Activated T-cell treated with anti-CD3 and anti-CD28 coated beads, Interleukin-2, amount 50 U/mL, for 24 hours (primary cell): Measurements from ENCODE around the gene DGKI.

Experiments used
- DNase-seq: peaks from one replicate; pipeline ENCODE4 v3.0.0-alpha.2; 2020
- H3K27ac Mint-ChIP-seq: 2 replicates; pipeline ENCODE4 v1.8.0; 2020; ENCODE audit warnings: mild to moderate bottlenecking, mixed read lengths
- H3K27me3 Mint-ChIP-seq: 2 replicates; pipeline ENCODE4 v1.8.0; 2020; ENCODE audit warnings: mixed read lengths
- H3K36me3 Mint-ChIP-seq: 2 replicates; pipeline ENCODE4 v1.8.0; 2020; ENCODE audit warnings: low read depth, mixed read lengths
- H3K4me1 Mint-ChIP-seq: 2 replicates; pipeline ENCODE4 v1.8.0; 2020; ENCODE audit warnings: low read depth, mixed read lengths
- H3K4me3 Mint-ChIP-seq: 2 replicates; pipeline ENCODE4 v1.8.0; 2020; ENCODE audit warnings: mild to moderate bottlenecking, moderate library complexity, mixed read lengths
- H3K9me3 Mint-ChIP-seq: 2 replicates; pipeline ENCODE4 v1.8.0; 2020; ENCODE audit warnings: mixed read lengths

The DGKI gene

DNA sequence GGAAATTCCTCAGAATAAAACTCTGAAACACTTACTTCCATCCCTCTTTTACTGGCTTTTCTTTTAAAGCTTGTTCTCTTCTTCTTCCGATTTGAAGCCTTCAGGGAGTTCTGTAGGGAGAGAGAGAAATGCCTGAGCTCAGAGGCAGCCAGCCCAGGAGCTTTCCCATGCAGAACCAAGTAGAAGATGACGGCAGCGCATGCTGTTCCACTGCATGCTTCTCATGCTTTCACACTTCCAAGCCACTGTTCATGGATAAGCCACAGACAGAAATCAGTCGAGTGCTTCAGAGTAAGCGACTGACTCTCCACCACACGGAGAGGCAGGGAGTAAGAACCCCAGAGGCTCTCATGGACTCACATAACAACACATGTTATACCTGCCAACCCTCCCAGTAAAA, 237.3 kb downstream of the DGKI start:
- Mint-ChIP-seq H3K36me3 (no peaks in the 10 kb centered on the region), H3K9me3 (no peaks in the 10 kb centered on the region), H3K4me1 (no peaks in the 10 kb centered on the region), H3K27ac (no peak overlapping the region), H3K27me3 (peaks cover 24% of the 10 kb centered on the region), H3K4me3 (no peak overlapping the region)
- no peak for DNase-seq

DNA sequence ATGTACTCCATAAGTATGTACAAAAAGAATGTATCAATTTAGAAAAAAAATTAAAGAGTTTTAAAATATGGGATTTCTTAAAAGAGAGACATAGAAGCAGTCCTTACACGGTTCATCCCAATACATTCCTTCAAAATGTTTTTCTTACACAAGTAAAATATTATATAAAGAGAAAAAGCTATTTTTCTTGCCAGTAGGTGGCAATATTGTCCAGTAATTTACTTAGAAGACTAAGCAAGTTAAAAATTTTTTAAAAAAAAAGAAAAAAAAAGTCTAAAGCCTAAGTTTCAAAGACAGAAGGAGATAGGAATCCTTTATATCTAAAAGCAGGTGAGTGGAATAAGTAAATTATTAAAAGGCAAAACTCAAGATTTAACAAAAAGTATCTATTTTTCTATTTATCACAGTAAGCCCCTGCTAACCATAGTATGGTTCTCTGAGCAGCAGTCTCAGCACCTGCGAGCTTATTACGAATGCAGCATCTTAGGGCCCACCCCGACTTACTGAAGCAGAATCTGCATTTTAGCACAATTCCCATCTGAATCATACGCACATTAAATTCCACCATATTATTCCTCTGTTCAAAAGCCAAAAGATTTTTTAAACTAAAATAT, 240.6 kb downstream of the DGKI start:
- Mint-ChIP-seq H3K27ac (no peak overlapping the region), H3K27me3 (peaks cover 15% of the 10 kb centered on the region), H3K4me3 (no peak overlapping the region), H3K36me3 (no peaks in the 10 kb centered on the region), H3K4me1 (no peaks in the 10 kb centered on the region), H3K9me3 (no peaks in the 10 kb centered on the region)
- no peak for DNase-seq

DNA sequence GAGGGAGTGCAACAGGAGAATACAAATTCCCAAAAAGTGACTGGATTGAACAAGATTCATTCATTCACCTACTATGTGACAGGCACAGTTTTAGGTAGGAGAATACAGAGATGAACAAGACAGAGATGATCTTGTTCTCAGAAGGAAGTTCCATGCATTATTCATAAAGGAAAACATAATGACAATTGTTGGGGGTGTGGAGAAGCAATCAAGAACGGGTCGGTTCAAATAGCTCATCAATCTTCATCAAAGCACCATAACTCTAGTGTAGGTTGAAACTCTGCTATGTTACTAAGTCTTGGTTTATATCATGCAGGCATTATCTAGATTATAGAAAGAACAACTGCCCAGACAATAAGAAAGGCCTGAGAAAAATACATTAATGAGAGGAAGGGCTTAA, 243.7 kb downstream of the DGKI start:
- no peaks in the 10 kb centered on the region for H3K9me3 Mint-ChIP-seq
- no peaks in the 10 kb centered on the region for H3K4me1 Mint-ChIP-seq
- no peak for DNase-seq
- no peak overlapping the region for H3K27ac Mint-ChIP-seq
- no peaks in the 10 kb centered on the region for H3K36me3 Mint-ChIP-seq
- no peak overlapping the region for H3K4me3 Mint-ChIP-seq
- peaks cover 15% of the 10 kb centered on the region for H3K27me3 Mint-ChIP-seq

DNA sequence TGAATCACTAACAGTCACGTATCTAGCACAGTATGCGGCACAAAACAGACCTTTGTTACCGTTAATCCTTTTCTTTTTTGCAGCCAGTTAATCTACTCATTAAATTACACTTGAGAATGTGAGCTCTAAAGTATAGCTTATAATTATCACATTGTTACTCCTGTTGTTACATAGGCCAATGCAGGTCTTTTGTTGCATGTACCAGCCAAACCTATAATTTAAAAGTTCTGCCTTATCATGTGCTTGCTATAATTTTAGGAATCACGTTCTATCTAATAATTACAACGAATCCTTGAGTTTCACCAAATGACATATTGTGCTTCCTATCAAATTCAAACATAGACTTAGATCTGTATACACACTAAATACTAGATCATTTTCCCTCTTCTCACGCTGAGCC, 245.1 kb downstream of the DGKI start:
- Mint-ChIP-seq H3K27me3 (peaks cover 12% of the 10 kb centered on the region), H3K4me3 (no peak overlapping the region)

DNA sequence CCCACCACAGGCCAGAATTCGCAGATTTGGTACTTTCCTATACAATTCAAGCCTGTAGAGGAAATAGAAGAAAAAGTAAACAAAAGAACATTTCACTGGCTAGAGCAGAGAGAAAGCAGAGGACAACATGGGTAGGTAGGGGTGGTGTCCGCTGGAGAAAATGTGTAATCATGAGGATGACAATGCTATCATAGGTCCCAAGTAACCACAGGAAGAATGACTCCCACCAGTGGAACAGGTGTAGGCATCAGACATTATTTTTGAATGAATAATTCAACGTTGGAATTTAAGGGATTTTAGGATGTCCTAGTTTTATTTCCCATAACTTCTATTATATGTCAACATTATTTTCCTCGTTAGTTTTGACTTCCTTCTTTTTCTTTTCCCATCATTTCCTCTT, 248.9 kb downstream of the DGKI start:
- H3K36me3 Mint-ChIP-seq = no peaks in the 10 kb centered on the region
- H3K4me3 Mint-ChIP-seq = no peak overlapping the region
- H3K27me3 Mint-ChIP-seq = peaks cover 4% of the 10 kb centered on the region
- H3K4me1 Mint-ChIP-seq = no peaks in the 10 kb centered on the region
- H3K27ac Mint-ChIP-seq = no peak overlapping the region
- H3K9me3 Mint-ChIP-seq = no peaks in the 10 kb centered on the region
- no peak for DNase-seq

More for the DNA sequence above, 245.1 kb downstream of the DGKI start:
- DNase-seq = no peak
- no peak overlapping the region for H3K27ac Mint-ChIP-seq
- no peaks in the 10 kb centered on the region for H3K9me3 Mint-ChIP-seq
- H3K4me1 Mint-ChIP-seq = no peaks in the 10 kb centered on the region
- H3K36me3 Mint-ChIP-seq = no peaks in the 10 kb centered on the region

DNA sequence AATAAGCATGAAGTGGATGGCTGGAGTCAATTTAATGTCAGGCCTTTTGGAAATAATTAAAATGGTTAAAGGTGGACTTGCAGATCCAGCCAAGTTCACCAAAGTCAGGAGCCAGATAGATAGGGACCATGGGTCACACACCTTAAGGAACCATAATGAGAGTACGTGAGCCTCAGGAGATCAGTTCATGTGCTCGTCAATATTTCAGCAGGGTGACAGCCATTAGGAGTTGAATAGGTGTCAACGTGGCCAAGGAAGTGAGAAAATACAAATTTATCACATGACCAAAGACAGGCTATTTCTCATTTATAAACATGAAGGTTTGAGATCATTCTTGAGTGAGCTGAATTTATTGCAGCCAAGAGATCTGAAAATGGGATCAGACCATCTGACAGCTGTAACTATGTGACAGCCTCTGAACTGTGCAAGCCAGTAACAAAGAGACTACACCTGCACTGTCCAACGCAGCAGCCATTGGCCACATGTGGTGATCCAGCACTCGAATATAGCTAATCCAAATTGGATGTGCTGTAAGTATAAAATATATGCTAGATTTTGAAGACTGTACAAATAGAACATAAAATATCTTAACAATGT, 253.6 kb downstream of the DGKI start:
- no peaks in the 10 kb centered on the region for H3K36me3 Mint-ChIP-seq
- peaks cover 7% of the 10 kb centered on the region for H3K27me3 Mint-ChIP-seq
- H3K4me3 Mint-ChIP-seq = no peak overlapping the region
- no peak overlapping the region for H3K27ac Mint-ChIP-seq
- H3K4me1 Mint-ChIP-seq = no peaks in the 10 kb centered on the region
- H3K9me3 Mint-ChIP-seq = no peaks in the 10 kb centered on the region
- no peak for DNase-seq

DNA sequence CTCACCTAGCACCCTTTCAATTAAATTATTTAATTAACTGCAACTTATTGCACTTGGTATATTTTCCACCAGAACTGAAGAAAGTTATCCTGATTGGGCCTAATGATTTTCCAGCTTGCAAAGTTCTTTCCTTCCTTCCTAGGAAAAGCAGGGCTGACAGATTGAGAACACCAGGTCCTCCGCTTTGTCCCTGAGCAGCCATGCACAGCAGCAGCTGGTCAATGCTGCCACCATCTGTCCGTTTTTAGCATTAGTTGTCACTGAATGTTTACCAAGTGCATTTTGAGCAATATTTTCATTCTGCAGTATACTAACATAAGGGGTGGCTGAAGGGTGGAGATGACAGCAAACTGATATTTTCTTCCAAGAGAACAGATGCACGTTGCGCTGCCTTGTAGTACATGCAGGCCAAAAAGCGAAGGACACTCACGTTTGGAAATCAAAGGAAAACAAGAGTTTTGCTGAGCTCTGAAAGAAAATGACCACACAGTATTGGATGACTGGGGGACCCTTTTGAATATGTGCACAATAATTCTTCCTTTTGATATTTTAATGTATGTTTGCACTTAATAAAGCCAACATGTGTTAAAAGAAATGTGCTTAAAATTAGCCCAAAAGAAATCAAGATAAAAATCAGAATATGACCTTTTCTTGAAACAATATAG, 254.4 kb downstream of the DGKI start:
- H3K9me3 Mint-ChIP-seq = no peaks in the 10 kb centered on the region
- DNase-seq = no peak

DNA sequence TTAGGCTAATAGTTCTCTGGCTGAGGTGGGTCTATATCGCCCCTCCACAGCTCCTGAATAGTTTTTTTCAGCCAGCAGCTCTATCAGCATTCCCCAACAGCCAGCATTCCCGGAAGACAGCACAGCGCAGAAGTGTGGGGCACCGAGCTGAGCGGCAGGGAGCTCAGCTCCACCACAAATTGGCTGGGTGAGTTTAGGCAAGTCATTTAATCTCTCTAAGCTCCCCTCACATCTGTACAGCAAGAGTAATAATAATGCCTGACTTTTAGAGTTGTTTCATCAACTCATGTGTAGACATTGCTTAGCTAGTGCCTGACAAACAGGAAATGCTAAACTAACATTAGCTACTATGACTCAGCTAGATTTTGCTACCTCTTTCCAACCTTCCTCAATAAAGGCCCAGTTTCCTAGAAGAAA, 255.3 kb downstream of the DGKI start:
- H3K4me1 Mint-ChIP-seq = no peaks in the 10 kb centered on the region
- H3K4me3 Mint-ChIP-seq = no peak overlapping the region
- no peak for DNase-seq
- H3K36me3 Mint-ChIP-seq = no peaks in the 10 kb centered on the region
- H3K27me3 Mint-ChIP-seq = peaks cover 7% of the 10 kb centered on the region
- no peak overlapping the region for H3K27ac Mint-ChIP-seq
- no peaks in the 10 kb centered on the region for H3K9me3 Mint-ChIP-seq

More for the DNA sequence above, 254.4 kb downstream of the DGKI start:
- Mint-ChIP-seq H3K4me1 (no peaks in the 10 kb centered on the region), H3K4me3 (no peak overlapping the region), H3K27me3 (peaks cover 7% of the 10 kb centered on the region), H3K27ac (no peak overlapping the region), H3K36me3 (no peaks in the 10 kb centered on the region)

DNA sequence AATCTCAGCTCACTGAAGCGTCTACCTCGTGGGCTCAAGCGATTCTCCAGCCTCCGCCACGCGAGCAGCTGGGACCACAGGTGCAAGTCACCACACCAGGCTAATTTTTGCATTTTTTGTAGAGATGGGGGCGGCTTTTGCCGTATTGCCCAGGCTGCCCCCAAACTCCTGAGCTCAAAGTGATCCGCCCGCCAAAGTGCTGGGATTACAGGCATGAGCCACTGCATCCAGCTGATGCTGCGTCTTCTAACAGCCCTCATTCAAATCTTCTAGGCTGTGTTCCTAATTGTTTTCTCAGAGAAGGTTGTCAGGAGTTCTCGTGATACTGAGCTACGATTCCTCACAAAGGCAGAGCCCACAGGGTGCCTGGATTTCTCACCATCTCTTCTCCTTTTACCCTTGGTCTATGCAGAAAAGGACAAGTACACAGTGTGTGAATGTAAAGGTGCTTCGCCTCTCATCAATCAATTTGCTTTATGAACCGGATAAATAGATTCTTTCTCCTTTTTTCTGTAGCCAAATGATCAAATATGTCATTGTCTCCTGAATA, 255.9 kb downstream of the DGKI start:
- H3K4me3 Mint-ChIP-seq = no peak overlapping the region

DNA sequence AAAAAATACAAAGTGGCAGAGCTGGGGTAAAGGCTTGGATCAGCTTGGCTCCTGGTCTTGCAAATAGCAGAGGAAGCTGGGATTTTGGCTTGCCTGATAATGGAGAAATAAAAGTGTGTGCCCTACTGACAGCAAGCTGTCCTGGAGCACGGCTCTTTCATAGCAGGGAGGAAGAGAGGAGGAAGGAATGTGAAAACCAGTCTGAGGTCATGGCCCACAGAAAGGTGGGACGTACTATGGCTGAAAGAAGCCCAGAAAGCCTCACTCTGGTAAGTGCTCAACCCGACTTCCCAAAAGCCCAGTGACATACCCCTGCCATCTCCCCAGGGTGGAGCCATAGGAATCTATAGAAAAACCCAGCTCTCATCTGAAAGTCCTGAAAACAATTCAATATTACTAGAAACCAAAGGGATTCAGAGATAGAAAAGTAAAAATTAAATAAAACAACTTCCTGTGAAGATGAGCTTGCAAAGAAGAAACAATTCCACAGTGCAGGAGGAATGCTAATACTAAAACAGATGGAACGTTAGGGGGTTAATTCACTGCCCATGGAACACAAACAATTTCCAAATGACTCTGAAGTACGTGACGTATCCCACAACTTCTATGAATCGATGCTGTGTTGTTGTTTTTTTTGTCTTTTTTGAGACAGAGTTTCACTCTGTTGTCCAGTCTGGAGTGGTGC, 256.6 kb downstream of the DGKI start:
- Mint-ChIP-seq H3K27me3 (peaks cover 4% of the 10 kb centered on the region), H3K27ac (no peak overlapping the region), H3K4me1 (no peaks in the 10 kb centered on the region), H3K36me3 (no peaks in the 10 kb centered on the region), H3K4me3 (no peak overlapping the region), H3K9me3 (no peaks in the 10 kb centered on the region)
- no peak for DNase-seq

More for the DNA sequence above, 255.9 kb downstream of the DGKI start:
- no peaks in the 10 kb centered on the region for H3K9me3 Mint-ChIP-seq
- no peak for DNase-seq
- no peak overlapping the region for H3K27ac Mint-ChIP-seq
- H3K27me3 Mint-ChIP-seq = peaks cover 7% of the 10 kb centered on the region
- no peaks in the 10 kb centered on the region for H3K4me1 Mint-ChIP-seq
- no peaks in the 10 kb centered on the region for H3K36me3 Mint-ChIP-seq

DNA sequence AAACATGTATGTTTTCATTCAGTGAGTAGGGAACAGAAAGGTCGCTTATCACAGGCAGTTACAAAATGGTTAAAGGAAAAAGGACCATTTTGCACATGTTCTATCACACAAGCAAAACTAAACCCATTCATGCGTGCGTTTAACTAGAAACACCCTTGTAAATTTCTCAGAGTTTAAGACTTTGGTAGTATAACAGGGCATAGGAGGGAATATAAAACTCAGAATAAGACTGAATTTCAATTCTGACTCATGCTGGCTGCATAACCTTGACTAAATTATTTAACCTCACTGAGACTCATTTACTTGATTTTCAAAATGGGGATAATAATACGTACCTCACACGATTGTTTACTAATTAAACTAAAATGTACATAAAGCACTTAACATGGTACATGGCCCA, 259.4 kb downstream of the DGKI start:
- no peak overlapping the region for H3K4me3 Mint-ChIP-seq
- no peak for DNase-seq
- no peaks in the 10 kb centered on the region for H3K4me1 Mint-ChIP-seq
- peaks cover 3% of the 10 kb centered on the region for H3K27me3 Mint-ChIP-seq
- no peaks in the 10 kb centered on the region for H3K36me3 Mint-ChIP-seq
- no peak overlapping the region for H3K27ac Mint-ChIP-seq
- H3K9me3 Mint-ChIP-seq = no peaks in the 10 kb centered on the region

DNA sequence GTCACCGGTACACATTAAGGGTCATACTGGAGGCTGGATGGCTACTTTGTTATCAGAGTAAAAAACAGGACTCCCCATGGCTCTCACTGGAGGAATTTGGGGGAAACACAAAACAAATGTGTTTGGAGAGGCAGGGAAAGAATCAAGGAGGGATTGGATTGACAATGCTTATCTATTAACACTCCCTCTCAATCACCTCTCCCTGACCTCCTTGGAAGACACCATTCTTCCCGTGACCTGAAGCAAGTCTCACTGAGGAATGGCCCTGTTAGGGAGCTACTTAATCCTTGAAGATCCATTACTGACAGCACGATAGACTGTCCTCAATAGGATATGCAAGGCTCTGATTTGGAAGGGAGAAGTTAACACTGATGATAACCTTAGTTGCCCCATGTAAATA, 261.2 kb downstream of the DGKI start:
- Mint-ChIP-seq H3K4me1 (no peaks in the 10 kb centered on the region), H3K9me3 (no peaks in the 10 kb centered on the region), H3K27ac (no peak overlapping the region), H3K4me3 (no peak overlapping the region), H3K36me3 (no peaks in the 10 kb centered on the region), H3K27me3 (peaks cover 3% of the 10 kb centered on the region)
- DNase-seq = no peak

DNA sequence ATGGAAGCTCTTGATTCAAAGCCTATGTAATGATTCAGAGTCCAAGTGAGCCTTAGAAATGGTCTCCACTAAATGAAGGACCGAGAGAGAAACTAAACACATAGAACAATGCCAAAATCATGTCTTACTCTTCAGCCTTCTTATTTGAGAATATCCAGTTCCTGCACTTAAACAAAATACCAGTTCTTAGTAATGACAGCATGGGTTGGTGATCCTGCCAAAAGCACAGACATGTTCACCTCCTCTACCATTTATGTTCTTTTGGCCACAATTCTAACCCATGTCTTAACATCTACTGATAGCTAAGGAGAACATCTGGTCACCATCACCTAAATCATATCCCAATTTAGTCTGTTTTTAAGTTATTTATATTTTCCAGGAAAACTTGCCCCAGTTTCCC, 263.6 kb downstream of the DGKI start:
- no peak for DNase-seq
- Mint-ChIP-seq H3K27ac (no peak overlapping the region), H3K36me3 (no peaks in the 10 kb centered on the region), H3K27me3 (peaks cover 7% of the 10 kb centered on the region), H3K9me3 (no peaks in the 10 kb centered on the region), H3K4me1 (no peaks in the 10 kb centered on the region), H3K4me3 (no peak overlapping the region)

DNA sequence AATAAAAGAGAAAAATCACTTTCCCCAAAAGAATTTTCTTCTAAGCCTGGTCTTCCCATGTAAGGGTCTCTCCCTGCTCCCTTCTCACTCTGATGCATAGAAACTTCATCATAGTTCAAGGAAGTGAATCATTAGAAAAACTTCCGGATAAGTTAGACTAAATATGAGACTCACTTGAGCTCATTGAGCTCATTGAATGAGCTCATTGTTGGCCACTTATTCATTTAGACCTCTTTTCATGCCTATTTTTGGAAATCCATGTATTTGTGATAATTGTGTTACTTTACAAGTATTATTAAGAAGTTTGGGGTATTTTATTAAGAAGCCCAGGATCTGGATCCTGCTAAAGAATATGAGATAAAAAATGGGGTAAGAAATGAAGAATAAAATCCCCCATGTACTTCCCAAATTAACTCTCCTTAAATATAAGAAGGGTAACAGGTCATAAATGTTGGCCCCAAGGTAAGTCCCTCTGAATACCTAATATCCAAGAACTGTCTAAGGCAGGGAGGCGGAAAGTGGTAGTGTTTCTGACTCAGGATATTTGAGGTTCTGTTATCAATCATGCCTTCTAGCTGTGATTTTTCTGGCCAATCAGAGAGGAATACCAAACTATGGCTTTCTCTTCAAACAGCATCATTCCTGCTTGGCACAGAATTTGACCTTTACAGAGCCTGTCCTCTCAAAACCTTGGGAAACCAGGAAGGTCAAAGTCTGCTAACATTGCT, 266.7 kb downstream of the DGKI start:
- H3K4me3 Mint-ChIP-seq = no peak overlapping the region
- DNase-seq = no peak
- H3K27me3 Mint-ChIP-seq = peaks cover 7% of the 10 kb centered on the region
- H3K27ac Mint-ChIP-seq = no peak overlapping the region
- no peaks in the 10 kb centered on the region for H3K4me1 Mint-ChIP-seq
- no peaks in the 10 kb centered on the region for H3K36me3 Mint-ChIP-seq
- no peaks in the 10 kb centered on the region for H3K9me3 Mint-ChIP-seq
